ENCODE data around the gene ADM2.
"Not testable (repeated sequence)": the region's sequence is repeated elsewhere in the genome, so short reads cannot be mapped to it uniquely, and the experiment has no call there.

The ADM2 gene

DNA sequence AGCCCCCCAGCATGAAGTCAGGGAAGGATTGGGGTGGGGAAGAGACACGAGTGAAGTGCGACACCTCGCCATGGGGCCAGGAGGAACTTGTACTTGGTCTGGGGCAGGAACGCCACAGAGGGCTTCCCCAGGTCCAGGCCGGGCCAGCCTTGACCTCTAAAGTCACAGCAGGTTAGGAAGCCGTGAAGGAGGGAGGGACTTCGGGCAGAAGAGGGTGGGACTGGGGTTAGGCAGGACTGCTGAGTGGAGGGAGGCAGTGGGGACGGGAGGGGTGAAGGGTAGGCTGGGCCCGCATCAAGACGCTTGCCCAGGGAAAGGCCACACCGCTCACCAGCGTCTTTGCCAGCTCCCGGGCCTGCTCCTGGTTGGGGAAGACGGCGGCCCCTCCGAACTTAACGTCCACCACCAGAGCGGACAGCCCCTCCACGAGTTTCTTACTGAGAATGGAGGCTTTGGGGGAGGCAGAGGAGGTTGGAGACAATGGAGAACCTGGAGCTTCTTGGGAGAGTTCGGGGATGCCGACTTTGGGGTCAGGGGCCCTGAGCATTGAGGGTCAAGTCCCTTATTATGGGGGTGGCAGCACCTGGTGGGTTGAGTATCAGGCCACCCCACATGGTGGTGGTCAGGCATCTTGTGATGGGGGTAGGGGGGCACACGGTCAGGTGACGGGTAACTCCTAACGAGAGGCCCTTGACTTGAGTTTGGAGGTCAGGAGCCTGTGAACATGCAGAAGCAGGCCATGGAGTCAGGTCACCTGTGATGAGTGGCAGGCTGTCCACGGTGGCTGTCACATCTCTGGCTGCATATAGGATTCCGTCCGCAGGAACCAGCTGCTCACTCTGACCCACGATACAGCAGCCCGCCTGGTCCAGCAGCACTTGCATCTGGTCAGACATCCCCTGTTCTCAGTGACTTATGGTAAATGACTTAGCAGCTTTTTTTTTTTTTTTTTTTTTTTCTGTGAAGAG is 45.8 kb downstream of the ADM2 start:
- DNase-seq: peak; percentile 86

DNA sequence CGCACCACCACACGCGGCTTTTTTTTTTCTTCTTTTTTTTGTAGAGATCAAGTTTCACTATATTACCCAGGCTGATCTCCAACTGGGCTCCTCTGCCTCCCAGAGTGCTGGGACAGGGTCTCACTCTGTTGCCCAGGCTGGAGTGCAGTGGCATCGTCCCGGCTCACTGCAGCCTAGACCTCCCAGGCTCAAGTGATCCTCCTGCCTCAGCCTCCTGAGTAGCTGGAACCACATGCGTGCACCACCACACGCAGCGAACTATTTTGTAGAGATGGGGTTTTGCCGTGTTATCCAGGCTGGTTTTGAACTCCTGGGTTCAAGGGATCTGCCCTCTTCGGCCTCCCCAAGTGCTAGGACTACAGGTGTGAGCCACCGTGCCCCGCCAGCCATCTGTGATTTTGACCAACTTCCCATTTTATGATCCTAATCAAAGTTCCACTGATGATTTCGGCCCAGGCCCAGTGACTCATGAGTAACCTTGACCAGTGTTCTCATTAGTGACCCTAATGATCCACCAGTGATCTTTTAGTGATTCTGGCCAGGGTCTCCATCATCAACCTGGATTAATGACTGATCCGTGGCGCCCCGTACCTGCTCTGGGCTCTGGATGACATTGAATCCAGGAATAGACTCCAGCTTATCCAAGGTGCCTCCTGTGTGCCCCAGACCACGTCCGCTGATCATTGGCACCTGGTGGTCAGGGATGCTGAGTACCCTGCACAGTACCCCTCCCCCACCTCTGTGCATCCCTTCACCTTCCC is 46.8 kb downstream of the ADM2 start:
- no peak for DNase-seq

DNA sequence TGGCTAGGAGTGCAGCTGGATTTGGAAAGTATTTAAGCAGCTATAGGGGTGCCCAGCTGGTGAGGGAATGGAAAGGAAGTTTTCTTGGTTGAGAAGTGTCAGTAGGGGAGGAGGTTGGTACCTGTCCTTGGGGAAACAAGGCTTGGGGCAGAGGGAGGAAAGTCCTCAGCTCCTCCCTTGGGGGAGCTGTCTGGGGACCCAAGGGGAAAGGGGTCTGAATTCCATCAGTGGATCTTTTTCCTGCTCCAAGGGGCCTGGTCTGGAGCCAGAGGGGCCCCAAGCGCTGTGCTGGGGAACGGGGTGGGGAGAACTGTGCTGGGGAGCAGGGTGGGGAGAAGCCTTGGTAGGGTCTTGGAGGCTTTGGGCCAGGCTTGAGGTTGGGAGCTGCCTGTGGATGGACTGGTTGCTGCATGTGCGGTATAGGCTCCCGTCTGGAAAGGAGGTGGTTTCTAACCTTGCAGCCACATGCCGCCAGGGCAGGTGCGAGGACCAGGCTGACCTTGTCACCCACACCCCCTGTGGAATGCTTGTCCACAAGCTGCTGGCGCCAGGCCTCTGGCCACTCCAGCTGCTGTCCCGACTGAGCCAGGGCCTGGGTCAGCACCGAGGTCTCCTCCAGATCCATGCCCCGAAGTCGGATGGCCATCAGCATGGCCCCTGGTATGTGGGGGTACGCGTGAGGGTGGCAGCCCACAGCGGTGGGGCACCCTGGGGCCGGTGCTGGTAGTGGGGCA is 47.5 kb downstream of the ADM2 start:
- no peak for DNase-seq

DNA sequence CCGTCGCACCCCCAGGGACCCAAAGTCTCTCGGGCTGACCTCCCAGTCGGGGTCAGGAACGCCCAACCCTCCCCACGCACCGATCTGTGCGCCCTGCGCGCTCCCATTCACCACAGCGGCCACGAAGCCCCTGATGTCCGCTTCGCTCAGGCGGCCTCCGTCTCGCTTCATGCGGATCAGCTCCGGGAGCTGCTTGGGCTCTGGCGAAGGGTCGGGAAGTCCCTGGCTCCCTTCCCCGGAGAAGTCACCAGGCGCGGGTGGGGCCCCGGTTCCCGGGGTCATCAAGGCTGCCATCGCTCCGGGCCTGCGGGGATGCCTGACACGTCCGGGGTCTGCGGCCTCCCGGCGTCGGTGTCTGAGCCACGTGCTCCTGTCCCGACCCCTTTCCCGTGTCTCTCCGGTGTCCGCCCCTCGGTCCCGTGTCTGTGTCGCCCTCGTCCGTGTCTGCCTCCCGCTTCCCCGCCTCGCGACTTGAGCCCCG is 48.1 kb downstream of the ADM2 start:
- no peak for DNase-seq

DNA sequence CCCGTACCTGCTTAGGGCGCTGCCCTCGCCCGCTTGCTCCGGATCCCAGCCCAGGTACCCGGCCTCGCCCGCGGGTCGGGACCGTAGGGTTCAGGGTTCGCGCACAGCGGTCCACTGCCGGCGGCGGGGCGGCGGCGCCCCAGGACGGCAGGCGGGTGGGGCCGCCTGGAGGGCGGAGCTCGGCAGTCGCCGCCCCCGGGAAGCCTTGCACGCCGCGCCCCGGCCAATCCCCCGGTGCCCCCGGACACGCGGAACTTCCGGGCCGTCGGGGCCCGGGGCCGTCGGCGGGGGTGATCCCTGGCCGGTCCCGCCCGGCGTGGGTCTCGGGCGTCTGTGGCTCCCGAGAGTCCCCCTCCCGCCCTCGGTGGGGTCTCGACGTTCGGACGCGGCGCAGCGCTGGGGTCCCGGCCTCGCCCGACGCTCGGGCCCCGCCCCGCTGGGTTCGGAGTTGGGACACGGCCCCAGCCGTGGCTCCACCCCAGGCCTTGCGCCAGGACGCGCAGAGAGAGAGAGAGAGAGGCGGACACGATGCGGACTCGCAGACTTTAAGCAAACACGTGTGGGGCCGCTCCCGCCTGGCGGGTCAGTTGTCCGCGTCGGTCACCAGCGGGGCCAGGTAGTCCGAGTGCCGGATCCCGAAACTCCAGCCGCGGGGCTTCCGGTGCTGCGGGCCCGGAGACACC is 48.7 kb downstream of the ADM2 start, which contains the start of gene TYMP:
TSS of gene TYMP (minus strand) at position 116 of the 683 bp plus-strand sequence. CDS start 303 bp downstream, outside the sequence.
- peak; percentile 86 for DNase-seq

DNA sequence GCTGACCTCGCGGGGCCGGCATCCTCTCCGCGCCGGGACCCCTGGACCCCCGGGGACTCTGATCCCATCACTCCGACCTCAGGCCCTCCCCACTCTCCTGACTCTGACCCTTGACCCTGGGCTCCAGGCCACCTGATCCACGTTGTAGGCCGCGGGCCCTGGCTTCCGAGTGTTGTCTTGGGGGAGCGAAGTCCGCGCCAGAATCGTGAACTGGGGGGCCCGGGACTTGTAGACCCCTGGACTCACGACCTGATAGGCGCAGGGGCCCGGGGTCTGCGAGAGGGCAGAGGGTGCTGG is 49.2 kb downstream of the ADM2 start:
- no peak for DNase-seq

DNA sequence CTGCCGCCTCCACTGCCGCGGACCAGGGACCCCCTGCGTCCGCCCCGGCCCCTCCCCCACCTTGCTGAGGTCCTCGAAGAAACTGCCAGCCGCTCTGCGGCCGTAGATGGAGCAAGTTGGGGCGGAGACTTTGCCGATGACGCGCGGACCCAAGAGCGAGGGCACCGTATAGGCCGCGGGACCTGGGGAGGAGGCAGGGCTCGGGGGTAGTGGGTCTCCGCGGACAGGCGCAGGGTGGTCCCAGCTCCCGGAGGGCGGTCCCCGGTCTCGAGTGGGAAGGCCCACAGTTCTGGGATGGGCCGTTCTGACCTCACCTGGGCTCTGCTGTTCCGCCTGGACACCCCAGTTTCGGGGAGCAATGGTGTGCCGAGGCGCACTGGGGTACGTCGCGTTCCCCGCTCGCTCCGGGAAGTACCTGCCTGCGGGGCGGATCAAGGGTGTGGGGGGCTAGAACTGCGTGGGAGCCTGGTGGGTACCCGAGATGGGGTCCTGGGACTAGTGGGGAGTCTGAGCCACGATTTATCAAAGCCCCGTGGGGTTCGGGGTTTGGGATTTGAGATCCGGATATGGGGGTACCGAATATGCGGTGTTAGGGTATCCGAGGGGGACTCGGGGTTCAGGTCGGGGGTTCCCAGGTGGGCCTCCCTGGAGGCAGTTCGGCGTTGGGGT is 49.7 kb downstream of the ADM2 start:
- DNase-seq: peak; percentile 93

DNA sequence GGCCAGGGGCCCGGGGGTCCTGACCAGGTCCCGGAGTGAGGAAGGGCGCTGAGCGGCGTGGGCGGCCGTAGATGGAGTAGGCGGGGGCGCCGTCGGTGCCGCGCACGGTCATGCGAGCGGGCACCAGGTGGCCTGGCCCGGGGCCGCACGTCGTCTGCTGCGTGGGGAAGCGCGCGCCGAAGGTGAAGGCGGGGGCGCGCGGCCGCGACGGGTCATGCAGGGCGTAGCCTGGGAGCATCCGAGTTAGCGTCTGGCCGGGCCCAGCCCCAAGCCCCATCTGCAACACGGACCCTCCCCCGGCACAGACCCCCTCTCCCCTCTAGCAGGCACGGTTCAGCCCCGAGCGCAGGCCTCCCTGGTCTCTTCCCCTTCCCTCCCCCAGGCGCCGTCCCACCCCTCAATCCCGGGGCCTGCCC is 50.2 kb downstream of the ADM2 start:
- peak; percentile 58 for DNase-seq

DNA sequence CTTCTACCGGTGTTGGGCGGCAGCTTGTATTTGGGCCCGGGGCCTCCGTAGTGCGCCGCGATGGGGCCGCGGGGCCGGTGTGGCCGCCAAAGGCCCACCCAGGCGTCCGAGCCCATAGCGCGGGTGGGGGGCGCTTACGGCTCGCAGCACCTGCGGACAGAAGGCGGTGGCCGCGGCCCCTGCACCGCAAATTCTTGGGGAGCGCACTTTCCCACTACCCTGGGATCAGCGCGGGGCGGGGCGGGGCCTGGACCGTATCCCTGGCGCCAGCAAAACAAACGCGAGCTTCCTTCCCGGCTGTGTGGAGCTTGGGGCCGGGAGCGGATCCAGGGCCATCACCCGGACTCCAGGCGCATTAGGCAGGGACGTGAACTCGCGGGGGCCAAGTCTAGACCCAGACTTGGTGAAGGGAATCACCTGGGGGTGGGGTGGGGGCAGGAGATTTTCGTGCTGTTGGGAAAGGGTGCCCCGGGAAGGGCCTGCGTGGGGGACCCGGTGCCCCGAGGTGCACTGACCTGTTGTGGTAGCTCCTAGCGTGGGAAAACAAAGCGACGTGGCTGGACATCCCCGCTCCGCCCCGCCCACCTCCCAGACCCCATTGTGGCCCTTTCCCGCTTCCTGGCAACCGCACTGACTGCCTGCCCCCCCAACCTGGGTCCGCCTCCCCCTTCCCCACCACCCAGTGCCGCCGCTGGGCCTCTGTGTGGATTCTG is 50.8 kb downstream of the ADM2 start:
- peak; percentile 16 for DNase-seq

DNA sequence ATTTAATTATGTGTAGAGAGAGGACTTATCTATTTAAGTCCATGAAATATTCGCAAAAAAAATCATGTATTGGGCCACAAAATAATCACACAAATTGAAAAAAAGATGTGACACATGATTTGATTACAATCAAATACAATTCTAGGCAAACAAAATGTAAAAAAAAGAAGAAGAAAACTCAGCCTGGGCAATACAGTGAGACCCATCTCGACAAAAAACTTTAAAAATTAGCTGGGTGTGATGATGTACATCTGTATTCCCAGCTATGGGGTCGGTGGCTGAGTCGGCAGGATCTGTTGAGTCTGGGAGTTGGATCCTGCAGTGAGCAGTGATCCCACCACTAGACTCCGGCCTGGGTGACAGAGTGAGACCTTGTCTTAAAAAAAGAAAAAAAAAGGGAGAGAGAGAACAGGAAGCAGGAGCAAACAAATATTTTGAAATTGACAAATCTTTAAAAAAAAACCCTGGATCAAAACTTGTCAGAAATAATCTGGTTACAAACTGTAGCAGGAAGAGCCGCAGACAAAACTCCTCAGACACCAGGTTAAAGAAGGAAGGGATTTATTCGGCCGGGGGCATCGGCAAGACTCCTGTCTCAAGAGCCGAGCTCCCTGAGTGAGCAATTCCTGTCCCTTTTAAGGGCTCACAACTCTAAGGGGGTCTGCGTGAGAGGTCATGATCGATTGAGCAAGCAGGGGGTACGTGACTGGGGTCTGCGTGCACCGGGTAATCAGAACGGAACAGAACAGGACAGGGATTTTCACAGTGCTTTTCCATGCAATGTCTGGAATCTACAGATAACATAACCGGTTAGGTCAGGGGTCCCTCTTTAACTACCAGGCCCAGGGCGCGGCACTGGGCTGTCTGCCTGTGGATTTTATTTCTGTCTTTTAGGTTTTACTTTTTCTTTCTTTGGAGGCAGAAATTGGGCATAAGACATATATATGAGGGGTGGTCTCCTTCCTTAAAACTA is 51.8 kb downstream of the ADM2 start:
- DNase-seq: no peak

DNA sequence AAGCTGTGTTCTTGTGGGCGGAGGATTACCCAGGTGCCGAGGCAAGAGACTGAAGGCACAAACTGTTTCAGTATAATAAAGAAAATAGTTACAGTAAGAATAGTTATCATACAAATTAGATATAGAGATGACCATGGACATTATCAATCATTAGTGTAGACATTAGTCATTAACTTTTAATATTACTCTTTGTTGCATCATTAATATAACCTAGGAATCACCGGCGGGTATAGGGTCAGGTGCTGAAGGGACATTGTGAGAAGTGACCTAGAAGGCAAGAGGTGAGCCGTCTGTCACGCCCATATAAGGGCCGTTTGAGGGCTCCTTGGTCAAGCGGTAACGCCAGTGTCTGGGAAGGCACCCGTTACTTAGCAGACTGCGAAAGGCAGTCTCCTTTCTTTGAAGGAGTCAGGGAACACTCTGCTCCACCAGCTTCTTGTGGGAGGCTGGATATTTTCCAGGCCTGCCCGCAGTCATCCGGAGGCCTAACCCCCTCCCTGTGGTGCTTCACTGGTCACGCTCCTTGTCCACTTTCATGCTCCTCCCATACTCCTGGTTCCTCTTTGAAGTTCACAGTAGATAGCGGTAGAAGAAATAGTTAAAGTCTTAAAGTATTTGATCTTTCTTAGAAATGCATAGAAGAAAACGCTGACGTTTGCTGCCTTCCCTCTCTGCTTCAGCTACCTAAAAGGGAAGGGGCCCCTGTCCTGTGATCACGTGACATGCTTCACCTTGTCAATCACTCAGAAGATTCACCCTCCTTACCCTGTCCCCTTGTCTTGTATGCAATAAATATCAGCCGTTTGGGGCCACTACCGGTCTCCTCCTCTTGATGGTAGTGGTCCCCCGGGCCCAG is 52.7 kb downstream of the ADM2 start:
- DNase-seq: not testable (repeated sequence)

DNA sequence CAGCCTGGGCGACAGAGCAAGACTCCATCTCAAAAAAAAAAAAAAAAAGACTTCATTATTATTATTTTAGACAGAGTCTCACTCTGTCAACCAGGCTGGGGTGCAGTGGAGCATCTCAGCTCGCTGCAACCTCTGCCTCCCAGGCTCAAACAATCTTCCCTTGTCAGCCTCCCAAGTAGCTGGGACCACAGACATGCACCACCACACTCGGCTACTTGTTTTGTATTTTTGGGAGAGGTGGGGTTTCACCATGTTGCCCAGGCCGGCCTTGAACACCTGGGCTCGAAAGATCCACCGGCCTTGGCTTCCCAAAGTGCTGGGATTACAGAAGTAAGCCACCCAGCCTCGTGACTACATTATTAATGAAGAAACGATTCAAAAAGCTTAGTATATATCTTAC is 53.8 kb downstream of the ADM2 start:
- no peak for DNase-seq
